CD4-positive, alpha-beta memory T cell (primary cell): ENCODE measurements around the gene CCDC149. TPM values are rescaled to one million over a fixed set of nuclear protein-coding genes. Genes with fewer than 3 reads are reported as not detected.

ENCODE experiments used
- CTCF ChIA-PET: fragments of 350-600 bp; sonication (Branson Sonifier 250); formaldehyde crosslinking; loops from one replicate; lab custom pipeline; 2021; ENCODE audit warnings: inconsistent platforms; ENCODE audit not compliant: partially characterized antibody; lab: Charles Lee
- POLR2A ChIA-PET: fragments of 350-600 bp; sonication (Branson Sonifier 250); formaldehyde crosslinking; loops from one replicate; lab custom pipeline; 2021; ENCODE audit not compliant: partially characterized antibody; lab: Charles Lee
- DNase-seq, 5 donors: peaks; one replicate each; pipeline versions ENCODE4 v3.0.0 to v3.0.0-alpha.2; 2020 to 2022; ENCODE audit warnings: mixed read lengths in 1 of 5
- H3K27ac ChIP-seq: one replicate; pipeline ENCODE4 v1.7.0; 2013; ENCODE audit warnings: low read depth, low read length
- H3K27me3 ChIP-seq: 2 replicates; pipeline ENCODE4 v1.7.0; 2013; ENCODE audit warnings: mild to moderate bottlenecking, low read length, moderate library complexity; ENCODE audit not compliant: insufficient read depth
- H3K36me3 ChIP-seq: 2 replicates; pipeline ENCODE4 v1.7.0; 2013; ENCODE audit warnings: mild to moderate bottlenecking, low read length, moderate library complexity; ENCODE audit not compliant: insufficient read depth
- H3K4me1 ChIP-seq: 2 replicates; pipeline ENCODE4 v1.7.0; 2013; ENCODE audit warnings: mild to moderate bottlenecking, low read length, moderate library complexity; ENCODE audit not compliant: insufficient read depth
- H3K4me3 ChIP-seq, 2 donors: one replicate each; pipeline ENCODE4 v1.7.0; 2013; ENCODE audit warnings: low read length in 2 of 2, mild to moderate bottlenecking in 1 of 2
- H3K9me3 ChIP-seq, 2 donors: one replicate each; pipeline ENCODE4 v1.7.0; 2013; ENCODE audit warnings: low read length in 2 of 2, control low read depth in 1 of 2; ENCODE audit not compliant: control insufficient read depth in 1 of 2
- H3K27ac Mint-ChIP-seq, 7 donors: one replicate each; pipeline ENCODE4 v1.8.0; 2020 to 2021; ENCODE audit warnings: mixed read lengths in 7 of 7, mild to moderate bottlenecking in 6 of 7, inconsistent platforms in 3 of 7, moderate library complexity in 3 of 7
- H3K27me3 Mint-ChIP-seq, 2 donors: one replicate each; pipeline ENCODE4 v1.8.0; 2020 to 2021; ENCODE audit warnings: mixed read lengths in 2 of 2
- H3K36me3 Mint-ChIP-seq, 2 donors: one replicate each; pipeline ENCODE4 v1.8.0; 2020 to 2021; ENCODE audit warnings: mixed read lengths in 2 of 2, inconsistent platforms in 1 of 2, mild to moderate bottlenecking in 1 of 2
- H3K4me1 Mint-ChIP-seq, 4 donors: one replicate each; pipeline ENCODE4 v1.8.0; 2020 to 2021; ENCODE audit warnings: mixed read lengths in 4 of 4, mild to moderate bottlenecking in 1 of 4
- H3K4me3 Mint-ChIP-seq, 8 donors: one replicate each; pipeline ENCODE4 v1.8.0; 2020 to 2021; ENCODE audit warnings: mixed read lengths in 8 of 8, mild to moderate bottlenecking in 7 of 8, moderate library complexity in 6 of 8, inconsistent platforms in 3 of 8
- H3K9me3 Mint-ChIP-seq, 8 donors: one replicate each; pipeline ENCODE4 v1.8.0; 2020 to 2021; ENCODE audit warnings: mixed read lengths in 8 of 8, mild to moderate bottlenecking in 5 of 8, inconsistent platforms in 3 of 8, moderate library complexity in 1 of 8
- intact Hi-C: fragments of 100-400 bp; cut with micrococcal nuclease; formaldehyde crosslinking; loops from one replicate; pipeline ENCODE4 v1.15.1; 2023
- polyA plus RNA-seq, 2 donors: library from polyadenylated mRNA; unstranded; fragments of 300-500 nt; fragmentation: Illumina TruSeq; gene quantifications; one replicate each; pipeline ENCODE4 v1.2.3, GENCODE V29; 2021
- total RNA-seq, 2 experiments: library from RNA; stranded (reverse); gene quantifications; one replicate each; pipeline ENCODE4 v1.2.3, GENCODE V29; 2021

Gene CCDC149
- total and polyA plus RNA-seq, 4 experiments from 2014 or later: 0.11 to 0.44 (median 0.14) TPM; not detected in 1

GRCh38 chr4:24763631-24764297 is 149.1 kb downstream of the CCDC149 start:
- Histone ChIP-seq H3K4me3 (no peak overlapping the region), H3K4me1 (no peaks in the 10 kb centered on the region), H3K27me3 (no peaks in the 10 kb centered on the region), H3K27ac (no peak overlapping the region), H3K36me3 (no peaks in the 10 kb centered on the region), H3K9me3 (no peaks in the 10 kb centered on the region)
- H3K36me3 Mint-ChIP-seq: no peaks in the 10 kb centered on the region
- H3K27ac Mint-ChIP-seq: no peak overlapping the region
- ChIA-PET CTCF (no interaction called here), POLR2A (no interaction called here)
- peaks cover 0 to 3% of the 10 kb centered on the region in 2 donors for H3K27me3 Mint-ChIP-seq
- intact Hi-C loops: no loop called here
- no peak for DNase-seq
- H3K4me1 Mint-ChIP-seq: peaks cover 0 to 2% (median 0%) of the 10 kb centered on the region in 4 donors
- H3K9me3 Mint-ChIP-seq: peaks cover 0 to 9% (median 5%) of the 10 kb centered on the region in 8 donors
- no peak overlapping the region for H3K4me3 Mint-ChIP-seq

Other genes starting within 250 kb of the CCDC149 start
- gene SOD3, start 117.5 kb downstream of the CCDC149 start, total RNA-seq: not detected
- gene SOD3, start 117.5 kb downstream of the CCDC149 start, polyA plus RNA-seq: not detected
- gene LGI2, start 117.9 kb upstream of the CCDC149 start, total RNA-seq: not detected
- not detected for gene LGI2, start 117.9 kb upstream of the CCDC149 start, polyA plus RNA-seq
- gene SEPSECS, start 247.4 kb upstream of the CCDC149 start, total RNA-seq: 10 to 100 TPM; 14.7 to 15.1 TPM
- 1 to 10 TPM; 1.3 to 3.4 TPM for gene SEPSECS, start 247.4 kb upstream of the CCDC149 start, polyA plus RNA-seq